ENCODE results near the gene EEFSEC. TPM values are rescaled to one million over a fixed set of nuclear protein-coding genes. Genes with fewer than 3 reads are reported as not detected.

Gene EEFSEC
- polyA plus RNA-seq, 4 donors = 15.7 to 27.8 (median 21.6) TPM

- no peak for DNase-seq (ENCODE audit: low read depth in 4 of 4, low spot score in 3 of 4)
Observed at GRCh38 chr3:128180913-128181312, 27.6 kb downstream of the EEFSEC start.

DNA sequence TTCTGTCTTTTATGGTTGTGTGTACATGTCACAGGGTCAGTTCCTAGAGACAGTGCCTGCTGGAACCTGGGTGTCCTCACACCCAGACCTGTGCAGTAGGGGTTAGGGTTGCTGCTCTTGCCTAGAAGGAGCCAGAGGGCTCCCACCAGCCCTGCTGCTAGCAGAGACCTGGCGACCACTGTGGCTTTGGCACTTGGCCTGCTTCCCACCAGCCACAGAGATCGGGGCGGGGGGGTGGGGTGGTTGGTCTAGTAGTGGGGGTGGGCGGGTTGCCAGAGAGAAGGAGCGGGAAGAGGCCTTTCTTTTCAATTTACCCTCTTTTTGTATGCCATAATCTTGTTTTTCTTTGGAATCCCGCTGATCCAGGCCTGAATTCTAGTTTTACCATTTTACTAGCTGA, 29.4 kb downstream of the EEFSEC start:
- DNase-seq (ENCODE audit: low read depth in 4 of 4, low spot score in 3 of 4) = no peak

DNA sequence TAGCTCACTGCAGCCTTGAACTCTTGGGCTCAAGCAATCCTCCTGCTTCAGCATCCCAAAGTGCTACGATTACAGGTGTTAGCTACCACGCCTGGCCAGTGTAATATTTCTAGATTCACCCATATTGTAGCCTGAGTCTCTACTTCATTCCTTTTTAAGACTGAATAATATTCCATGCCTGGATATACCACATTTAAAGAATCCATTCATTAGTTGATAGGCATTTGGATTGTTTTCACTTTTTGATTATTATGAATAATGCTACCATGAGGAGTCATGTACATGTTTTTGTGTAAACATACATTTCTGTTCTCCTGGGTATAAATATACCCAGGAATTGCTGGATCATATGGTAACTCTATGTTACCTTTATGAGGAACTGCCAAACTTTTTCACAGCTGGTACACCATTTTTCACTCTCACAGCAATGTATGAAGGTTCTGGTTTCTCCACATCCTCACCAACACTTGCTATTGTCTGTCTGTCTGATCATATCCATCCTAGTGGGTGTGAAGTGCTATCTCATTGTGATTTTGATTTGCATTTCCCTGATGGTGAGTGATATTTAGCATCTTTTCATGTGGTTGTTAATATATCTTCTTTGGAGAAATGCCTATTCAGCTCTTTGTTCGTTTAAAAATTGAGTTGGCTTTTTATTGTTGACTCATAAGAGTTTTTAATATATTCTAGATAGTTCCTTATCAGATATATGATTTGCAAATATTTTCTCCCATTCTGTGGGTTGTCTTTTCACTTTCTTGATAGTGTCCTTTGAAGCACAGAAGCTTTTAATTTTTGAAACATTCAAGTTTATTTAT, 32.6 kb downstream of the EEFSEC start:
- no peak for DNase-seq (ENCODE audit: low read depth in 4 of 4, low spot score in 3 of 4)

- DNase-seq (ENCODE audit: low read depth in 4 of 4, low spot score in 3 of 4) = no peak
Observed at GRCh38 chr3:128187495-128187894, 34.2 kb downstream of the EEFSEC start.

- no peak for DNase-seq (ENCODE audit: low read depth in 4 of 4, low spot score in 3 of 4)
Observed at GRCh38 chr3:128188326-128188725, 35.0 kb downstream of the EEFSEC start.

- no peak for DNase-seq (ENCODE audit: low read depth in 4 of 4, low spot score in 3 of 4)
Observed at GRCh38 chr3:128188956-128189355, 35.7 kb downstream of the EEFSEC start.

- no peak for DNase-seq (ENCODE audit: low read depth in 4 of 4, low spot score in 3 of 4)
Observed at GRCh38 chr3:128190501-128190900, 37.2 kb downstream of the EEFSEC start.

- no peak for DNase-seq (ENCODE audit: low read depth in 4 of 4, low spot score in 3 of 4)
Observed at GRCh38 chr3:128192131-128192530, 38.9 kb downstream of the EEFSEC start.

DNA sequence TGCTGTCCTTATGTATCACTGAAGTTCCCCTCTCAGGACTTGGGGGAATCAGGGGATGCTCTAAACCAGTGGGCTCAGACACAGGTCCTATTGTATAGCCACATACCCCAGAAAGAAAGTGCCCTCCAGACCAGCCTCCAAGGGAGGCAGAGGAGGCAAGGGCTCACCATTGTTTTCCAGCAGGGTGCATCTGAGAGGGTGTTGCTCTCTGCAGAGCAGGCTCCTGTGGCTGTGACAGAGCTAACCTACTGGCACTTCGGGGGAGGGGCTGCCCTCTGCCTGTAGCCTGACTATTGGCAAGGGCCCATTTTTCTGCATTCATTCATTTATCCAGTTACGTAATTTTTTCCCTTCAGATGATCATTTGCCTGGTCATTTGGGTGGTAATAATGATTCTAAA, 39.9 kb downstream of the EEFSEC start:
- no peak for DNase-seq (ENCODE audit: low read depth in 4 of 4, low spot score in 3 of 4)

DNA sequence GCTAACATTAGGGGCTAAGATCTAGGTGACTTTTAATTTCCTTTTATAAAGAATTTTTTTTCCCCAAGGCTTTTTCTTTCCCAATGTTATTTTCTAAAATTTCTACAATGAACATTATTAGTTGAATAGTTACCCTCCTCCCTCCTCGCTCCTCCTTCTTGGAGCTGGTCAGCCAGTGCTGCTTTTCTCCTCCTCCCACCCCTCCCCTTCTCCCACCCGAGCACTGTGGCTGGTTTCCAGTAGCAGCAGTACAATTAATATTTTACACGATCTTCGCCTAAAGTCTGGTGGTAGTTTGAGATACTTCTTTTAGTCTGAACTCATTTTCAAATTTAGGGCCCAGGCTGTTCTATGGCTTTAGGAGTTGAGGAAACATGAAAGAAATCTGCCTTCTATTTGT, 41.6 kb downstream of the EEFSEC start:
- DNase-seq (ENCODE audit: low read depth in 4 of 4, low spot score in 3 of 4) = no peak

DNA sequence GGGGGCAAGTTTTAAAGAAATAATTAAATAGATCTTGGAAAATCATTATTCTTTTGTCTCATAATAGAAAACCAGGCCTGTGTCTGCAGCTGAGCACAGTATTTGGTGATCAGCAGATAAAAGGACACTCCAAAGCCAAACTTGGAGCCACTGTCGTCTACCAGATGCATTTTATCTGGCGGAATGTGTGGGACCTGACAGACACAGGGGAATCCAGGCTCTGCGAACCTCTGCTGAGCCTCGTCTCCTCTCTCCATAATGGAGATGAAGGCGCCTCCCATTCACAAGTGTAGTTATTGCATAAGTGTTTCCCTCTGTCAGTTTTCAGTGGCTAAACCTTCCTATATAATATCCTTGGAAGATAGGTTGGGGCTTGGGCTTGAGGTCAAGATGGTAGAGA, 42.1 kb downstream of the EEFSEC start:
- no peak for DNase-seq (ENCODE audit: low read depth in 4 of 4, low spot score in 3 of 4)

GRCh38 chr3:128195802-128196201, 42.5 kb downstream of the EEFSEC start:
- DNase-seq (ENCODE audit: low read depth in 4 of 4, low spot score in 3 of 4) = no peak

- DNase-seq (ENCODE audit: low read depth in 4 of 4, low spot score in 3 of 4) = no peak
Observed at GRCh38 chr3:128196647-128197046, 43.4 kb downstream of the EEFSEC start.

DNA sequence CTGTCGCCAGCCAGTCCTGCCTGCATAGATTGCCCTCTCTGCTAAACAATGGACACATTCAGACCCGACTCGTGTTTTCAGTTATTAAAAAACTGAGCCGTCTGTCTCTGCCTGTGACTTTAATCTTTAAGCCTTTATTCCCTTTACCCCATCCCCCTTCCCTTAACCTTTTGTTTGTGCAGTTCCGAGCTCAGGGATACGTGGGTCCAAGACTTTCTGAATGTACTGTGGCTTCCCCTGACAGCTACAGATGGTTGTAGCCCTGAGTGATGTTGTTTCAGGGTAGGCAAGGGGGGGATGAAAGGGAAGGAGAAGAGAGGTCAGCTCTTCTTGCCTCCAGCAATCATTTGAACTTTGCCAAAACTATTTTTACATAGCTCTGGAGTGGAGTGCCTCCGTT, 44.6 kb downstream of the EEFSEC start:
- no peak for DNase-seq (ENCODE audit: low read depth in 4 of 4, low spot score in 3 of 4)

- DNase-seq (ENCODE audit: low read depth in 4 of 4, low spot score in 3 of 4) = no peak
Observed at GRCh38 chr3:128198313-128198712, 45.0 kb downstream of the EEFSEC start.

DNA sequence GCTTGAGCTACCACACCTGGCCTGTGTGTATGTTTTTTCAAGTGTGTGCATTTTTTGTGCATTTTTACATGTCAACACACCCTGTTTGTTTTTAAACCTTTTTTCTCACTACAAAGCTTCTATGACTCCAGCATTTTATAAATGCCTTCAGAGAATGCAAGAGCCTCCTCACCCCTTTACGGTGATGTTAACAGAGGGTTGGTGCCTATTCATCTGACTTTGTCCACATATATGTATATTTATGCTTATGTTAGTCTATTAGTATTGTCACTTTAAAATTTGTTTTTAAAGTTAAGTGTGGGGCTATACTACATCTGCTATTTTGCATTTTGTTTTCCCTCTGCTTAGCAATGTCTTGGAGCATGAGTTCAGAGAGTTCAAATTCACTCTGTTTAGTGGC, 45.8 kb downstream of the EEFSEC start:
- DNase-seq (ENCODE audit: low read depth in 4 of 4, low spot score in 3 of 4) = no peak

GRCh38 chr3:128201158-128201755, 48.0 kb downstream of the EEFSEC start:
- DNase-seq (ENCODE audit: low read depth in 4 of 4, low spot score in 3 of 4) = no peak

- DNase-seq (ENCODE audit: low read depth in 4 of 4, low spot score in 3 of 4) = no peak
Observed at GRCh38 chr3:128203169-128203568, 49.9 kb downstream of the EEFSEC start.

GRCh38 chr3:128205558-128206145, 52.4 kb downstream of the EEFSEC start:
- no peak for DNase-seq (ENCODE audit: low read depth in 4 of 4, low spot score in 3 of 4)

DNA sequence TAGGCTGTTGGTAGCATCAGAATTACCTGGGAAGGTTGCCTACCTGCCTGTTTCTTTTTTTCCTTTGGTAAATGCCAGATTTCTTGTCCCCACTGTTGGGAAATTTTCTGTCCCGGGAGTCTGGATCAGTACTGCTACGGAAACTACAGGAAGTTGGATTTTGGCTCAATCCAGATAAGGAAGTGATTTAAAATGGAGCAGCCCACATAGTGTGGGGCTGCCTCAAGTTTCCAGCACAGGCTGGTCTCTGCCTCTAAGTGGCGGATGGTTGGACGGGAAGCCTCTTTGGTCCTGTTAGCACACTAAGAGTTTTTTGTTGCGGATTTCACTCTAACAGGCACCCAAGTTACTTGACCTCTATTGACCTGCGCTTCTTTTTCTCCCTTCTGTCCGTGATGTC, 54.7 kb downstream of the EEFSEC start:
- DNase-seq (ENCODE audit: low read depth in 4 of 4, low spot score in 3 of 4) = no peak

GRCh38 chr3:128210711-128211110, 57.4 kb downstream of the EEFSEC start:
- DNase-seq (ENCODE audit: low read depth in 4 of 4, low spot score in 3 of 4) = no peak

GRCh38 chr3:128214056-128214455, 60.8 kb downstream of the EEFSEC start:
- no peak for DNase-seq (ENCODE audit: low read depth in 4 of 4, low spot score in 3 of 4)

Data from left renal pelvis (tissue), 4 donors.